Loucy (cell line): Measurements from ENCODE around the gene ASB2.

ENCODE experiments used
- H2AFZ ChIP-seq: fragments of 200-600 bp; sonication (generic); 2 replicates; pipeline ENCODE4 v1.6.0; 2016; ENCODE audit warnings: antibody characterized with exemption, mild to moderate bottlenecking, low read length, moderate library complexity
- H3F3A ChIP-seq: fragments of 200-600 bp; 2 replicates; pipeline ENCODE4 v1.6.0; 2016; ENCODE audit warnings: antibody characterized with exemption, low read depth, mild to moderate bottlenecking
- H3K27me3 ChIP-seq: fragments of 200-600 bp; sonication (generic); 2 replicates; pipeline ENCODE4 v1.6.1; 2014; ENCODE audit warnings: low read length, mild to moderate bottlenecking; ENCODE audit not compliant: insufficient read depth, poor library complexity, severe bottlenecking
- H3K36me3 ChIP-seq: fragments of 200-600 bp; sonication (generic); 2 replicates; pipeline ENCODE4 v1.6.1; 2016; ENCODE audit warnings: low read length; ENCODE audit not compliant: insufficient read depth
- H3K4me1 ChIP-seq: fragments of 200-600 bp; sonication (generic); 2 replicates; pipeline ENCODE4 v1.5.1; 2014; ENCODE audit warnings: low read length, mild to moderate bottlenecking; ENCODE audit not compliant: insufficient read depth, poor library complexity, severe bottlenecking
- H3K4me2 ChIP-seq: fragments of 200-600 bp; sonication (generic); 2 replicates; pipeline ENCODE4 v1.6.0; 2014; ENCODE audit warnings: antibody characterized with exemption, low read length, low read depth, mild to moderate bottlenecking; ENCODE audit not compliant: poor library complexity, severe bottlenecking
- H3K4me3 ChIP-seq: fragments of 200-600 bp; sonication (generic); 2 replicates; pipeline ENCODE4 v1.5.1; 2014; ENCODE audit warnings: low read length, mild to moderate bottlenecking, mixed read lengths; ENCODE audit not compliant: poor library complexity, severe bottlenecking
- H3K79me2 ChIP-seq: fragments of 200-600 bp; sonication (generic); 2 replicates; pipeline ENCODE4 v1.6.1; 2014; ENCODE audit warnings: low read length; ENCODE audit not compliant: insufficient read depth
- H3K9ac ChIP-seq: fragments of 200-600 bp; sonication (generic); 2 replicates; pipeline ENCODE4 v1.6.0; 2014; ENCODE audit warnings: mild to moderate bottlenecking, low read depth, low read length, moderate library complexity; ENCODE audit not compliant: poor library complexity, severe bottlenecking
- H3K9me2 ChIP-seq: fragments of 200-600 bp; sonication (generic); replicated peaks from 2 replicates; pipeline ENCODE4 v1.6.1; 2016; ENCODE audit warnings: low read depth, low read length, mixed read lengths
- H3K9me3 ChIP-seq: fragments of 200-600 bp; sonication (generic); 2 replicates; pipeline ENCODE4 v1.6.1; 2014; ENCODE audit warnings: mild to moderate bottlenecking, antibody characterized with exemption, low read length, low read depth; ENCODE audit not compliant: insufficient read depth
- H4K20me1 ChIP-seq: fragments of 200-600 bp; sonication (generic); 2 replicates; pipeline ENCODE4 v1.6.0; 2014; ENCODE audit warnings: antibody characterized with exemption, low read length, mild to moderate bottlenecking; ENCODE audit not compliant: insufficient read depth, poor library complexity, severe bottlenecking
- CTCF ChIP-seq: fragments of 200-600 bp; sonication (generic); conservative IDR thresholded peaks from 2 replicates; pipeline ENCODE4 v1.5.1; 2014; ENCODE audit warnings: mild to moderate bottlenecking, antibody characterized with exemption, low read length
- EZH2phosphoT487 ChIP-seq: fragments of 200-600 bp; IDR thresholded peaks from 2 replicates; pipeline ENCODE4 v1.6.1; 2018; ENCODE audit warnings: antibody characterized with exemption, mild to moderate bottlenecking, moderate library complexity, borderline replicate concordance

The ASB2 gene

GRCh38 chr14:93884950-93885349 lies 91.4 kb downstream of the ASB2 start:
- H3K36me3 ChIP-seq, result no peaks in the 10 kb centered on the region
- no peak overlapping the region for H3K4me2 ChIP-seq
- H3F3A ChIP-seq, result no peaks in the 10 kb centered on the region
- no peaks in the 10 kb centered on the region for H3K4me1 ChIP-seq
- no peaks in the 10 kb centered on the region for H4K20me1 ChIP-seq
- H3K9me2 ChIP-seq, result no peaks in the 10 kb centered on the region
- no peak for TF ChIP-seq EZH2phosphoT487
- no peak for TF ChIP-seq CTCF
- peaks cover 4% of the 10 kb centered on the region for H3K9me3 ChIP-seq
- H3K27me3 ChIP-seq, result no peaks in the 10 kb centered on the region
- no peaks in the 10 kb centered on the region for H3K79me2 ChIP-seq
- H2AFZ ChIP-seq, result no peak overlapping the region
- no peak overlapping the region for H3K9ac ChIP-seq
- no peak overlapping the region for H3K4me3 ChIP-seq
